RWPE1 (cell line): ENCODE data around the gene PSAP.
A peak's percentile ranks its signal among the peaks of the same experiment; 100 is the strongest.

Experiments used
- CTCF ChIA-PET: fragments of 350-600 bp; sonication (Branson Sonifier 250); formaldehyde crosslinking; extraction: SDS; loops from one replicate; lab custom pipeline; 2021; lab: Yijun Ruan, JAX
- POLR2A ChIA-PET: fragments of 400-600 bp; formaldehyde crosslinking; extraction: SDS; loops from one replicate; lab custom pipeline; 2020; ENCODE audit warnings: antibody characterized with exemption; ENCODE audit not compliant: low non-redundant PET; lab: Yijun Ruan, JAX
- DNase-seq: peaks from one replicate; pipeline ENCODE4 v3.0.0; 2012; ENCODE audit warnings: low spot score
- H3K27ac ChIP-seq: fragments of 450-650 bp; 2 replicates; pipeline ENCODE4 v1.5.1; 2017
- CTCF ChIP-seq: fragments of 450-650 bp; conservative IDR thresholded peaks from 2 replicates; pipeline ENCODE4 v1.5.1; 2017; ENCODE audit warnings: low read depth, mild to moderate bottlenecking

The PSAP gene

GRCh38 chr10:71834343-71834674, 16.7 kb downstream of the PSAP start:
- DNase-seq: no peak
- POLR2A ChIA-PET: interaction anchor here (1.0 kb wide), 1 partner anchor 55 kb away, joined by 4 read pairs; no protein-coding TSS in a partner anchor
- TF ChIP-seq CTCF: no peak
- CTCF ChIA-PET: interaction anchor here (0.7 to 4.2 kb wide), 2 partner anchors 62 kb away, joined by 4 to 20 read pairs; no protein-coding TSS in a partner anchor
- H3K27ac ChIP-seq: peak overlapping the region; percentile 38; the same call in 1 of the 2 replicates

- peak overlapping the region; percentile 38 for H3K27ac ChIP-seq
- ChIA-PET POLR2A (interaction anchor here (1.0 kb wide), 1 partner anchor 56 kb away, joined by 4 read pairs; no protein-coding TSS in a partner anchor), CTCF (interaction anchor here (0.7 to 4.2 kb wide), 2 partner anchors 62 to 63 kb away, joined by 4 to 20 read pairs; no protein-coding TSS in a partner anchor)
- no peak for DNase-seq
- no peak for TF ChIP-seq CTCF
These were observed 17.4 kb downstream of the PSAP start for GRCh38 chr10:71833451-71834342.

GRCh38 chr10:71832967-71833366, 18.1 kb downstream of the PSAP start:
- ChIA-PET POLR2A (no interaction called here), CTCF (interaction anchor here (4.2 kb wide), 1 partner anchor 63 kb away, joined by 20 read pairs; no protein-coding TSS in a partner anchor)
- H3K27ac ChIP-seq: peak overlapping the region; percentile 38
- no peak for DNase-seq
- no peak for TF ChIP-seq CTCF

GRCh38 chr10:71831646-71832552, 19.2 kb downstream of the PSAP start:
- H3K27ac ChIP-seq: peak overlapping the region; percentile 37
- POLR2A ChIA-PET: interaction anchor here (0.5 kb wide), 1 partner anchor 9 kb away, joined by 3 read pairs; no protein-coding TSS in a partner anchor
- TF ChIP-seq CTCF: no peak
- CTCF ChIA-PET: interaction anchor here (4.2 kb wide), 1 partner anchor 64 kb away, joined by 20 read pairs; no protein-coding TSS in a partner anchor
- peak; percentile 81 for DNase-seq

GRCh38 chr10:71830726-71831125, 20.3 kb downstream of the PSAP start:
- H3K27ac ChIP-seq: no peak overlapping the region
- no peak for DNase-seq
- CTCF ChIA-PET: interaction anchor here (0.6 to 3.3 kb wide), 2 partner anchors 66 to 70 kb away, joined by 4 to 15 read pairs; no protein-coding TSS in a partner anchor
- no peak for TF ChIP-seq CTCF
- POLR2A ChIA-PET: no interaction called here

- ChIA-PET CTCF (interaction anchor here (1.1 to 3.3 kb wide), 2 partner anchors 56 to 66 kb away, joined by 3 to 15 read pairs; partner anchors contain the start of gene VSIR), POLR2A (no interaction called here)
- no peak for TF ChIP-seq CTCF
- no peak overlapping the region for H3K27ac ChIP-seq
- no peak for DNase-seq
These were observed 21.2 kb downstream of the PSAP start for GRCh38 chr10:71829896-71830295.
